H1 (cell line): ENCODE results near the gene MEF2C. TPM values are rescaled to one million over a fixed set of nuclear protein-coding genes. Genes with fewer than 3 reads are reported as not detected.

Experiments used
- CTCF ChIA-PET: fragments of 300-600 bp; sonication (Branson Sonifier 250); formaldehyde crosslinking; loops from one replicate; lab custom pipeline; 2021; ENCODE audit not compliant: partially characterized antibody; lab: Charles Lee
- POLR2A ChIA-PET: fragments of 300-600 bp; sonication (Branson Sonifier 250); formaldehyde crosslinking; loops from one replicate; lab custom pipeline; 2021; ENCODE audit warnings: inconsistent platforms; ENCODE audit not compliant: partially characterized antibody; lab: Charles Lee
- DNase-seq, 2 experiments: peaks; one replicate each; pipeline versions ENCODE4 v3.0.0 to v3.0.0-alpha.2; 2010 to 2022; ENCODE audit warnings: low spot score in 2 of 2, low read depth in 1 of 2, mixed read lengths in 1 of 2
- FAIRE-seq: peaks from 2 replicates; lab custom pipeline; 2011; peaks lifted over from hg19 to GRCh38; lab: Jason Lieb, UNC
- H2AFZ ChIP-seq: 2 replicates; pipeline ENCODE4 v1.8.1; 2012; ENCODE audit warnings: low read length, inconsistent platforms
- H2AK5ac ChIP-seq: 2 replicates; pipeline ENCODE4 v1.6.1; 2013; ENCODE audit warnings: low read depth, low read length
- H2BK120ac ChIP-seq: replicated peaks from 2 replicates; pipeline ENCODE3; 2013; ENCODE audit warnings: low read depth, low read length, inconsistent platforms
- H2BK12ac ChIP-seq: 2 replicates; pipeline ENCODE4 v1.6.1; 2013; ENCODE audit warnings: low read depth, low read length
- H2BK15ac ChIP-seq: 2 replicates; pipeline ENCODE4 v1.6.1; 2013; ENCODE audit warnings: low read length
- H2BK20ac ChIP-seq: 2 replicates; pipeline ENCODE4 v1.6.1; 2013; ENCODE audit warnings: low read length
- H2BK5ac ChIP-seq: 2 replicates; pipeline ENCODE4 v1.6.1; 2013; ENCODE audit warnings: low read depth, low read length
- H3K14ac ChIP-seq: 2 replicates; pipeline ENCODE4 v1.6.1; 2013; ENCODE audit warnings: inconsistent platforms; ENCODE audit not compliant: insufficient read length
- H3K18ac ChIP-seq: 2 replicates; pipeline ENCODE4 v1.6.1; 2013; ENCODE audit warnings: low read length; ENCODE audit errors: extremely low read depth
- H3K23ac ChIP-seq: 2 replicates; pipeline ENCODE4 v1.6.1; 2013; ENCODE audit warnings: inconsistent platforms; ENCODE audit not compliant: insufficient read length
- H3K23me2 ChIP-seq: 2 replicates; pipeline ENCODE4 v1.6.1; 2013; ENCODE audit warnings: low read depth, low read length
- H3K27ac ChIP-seq: 2 replicates; pipeline ENCODE4 v1.6.1; 2011; ENCODE audit warnings: low read depth, low read length, inconsistent platforms
- H3K27me3 ChIP-seq, 4 experiments: replicated peaks in 1 of 4; 1 replicate in 1 of 4; 2 replicates in 3 of 4; pipeline versions ENCODE4 v1.6.1 to v1.8.1; 2011 to 2013; ENCODE audit warnings: low read length in 3 of 4, mild to moderate bottlenecking in 3 of 4, inconsistent platforms in 2 of 4, mixed read lengths in 2 of 4, moderate library complexity in 1 of 4; ENCODE audit not compliant: control insufficient read depth in 3 of 4, insufficient read depth in 3 of 4; ENCODE audit errors: extremely low read depth in 1 of 4
- H3K36me3 ChIP-seq, 4 experiments: 2 replicates each; pipeline versions ENCODE4 v1.6.1 to v1.8.1; 2011 to 2013; ENCODE audit warnings: mild to moderate bottlenecking in 4 of 4, low read length in 3 of 4, moderate library complexity in 2 of 4, control low read depth in 1 of 4, inconsistent platforms in 1 of 4; ENCODE audit not compliant: insufficient read depth in 4 of 4, control insufficient read depth in 2 of 4
- H3K4ac ChIP-seq: replicated peaks from 2 replicates; pipeline ENCODE3; 2013; ENCODE audit warnings: low read length, low read depth, mixed read lengths, inconsistent platforms; ENCODE audit not compliant: insufficient read length
- H3K4me1 ChIP-seq, 4 experiments: replicated peaks in 1 of 4; 1 replicate in 1 of 4; 2 replicates in 3 of 4; pipeline versions ENCODE4 v1.6.1 to v1.8.1; 2011 to 2013; ENCODE audit warnings: low read length in 3 of 4, inconsistent platforms in 2 of 4, mixed read lengths in 1 of 4; ENCODE audit not compliant: insufficient read depth in 4 of 4, control insufficient read depth in 3 of 4
- H3K4me2 ChIP-seq, 2 experiments: 2 replicates each; pipeline versions ENCODE4 v1.6.1 to v1.8.1; 2011 to 2013; ENCODE audit warnings: low read depth in 2 of 2, low read length in 2 of 2, control low read depth in 1 of 2, inconsistent platforms in 1 of 2, mild to moderate bottlenecking in 1 of 2; ENCODE audit not compliant: insufficient read depth in 1 of 2
- H3K4me3 ChIP-seq, 4 experiments: fragments of 200-600, 300-600 bp in 1 of 4; sonication (generic), shearing (Covaris generic), sonication (Bioruptor Twin) in 1 of 4; 2 replicates each; pipeline versions ENCODE4 v1.5.1 to v1.8.1; 2011 to 2016; ENCODE audit warnings: low read length in 4 of 4, low read depth in 3 of 4, control low read depth in 2 of 4, inconsistent platforms in 2 of 4, mild to moderate bottlenecking in 2 of 4, mixed read lengths in 1 of 4, moderate library complexity in 1 of 4; ENCODE audit not compliant: insufficient read depth in 2 of 4; ENCODE audit errors: extremely low read depth in 1 of 4
- H3K56ac ChIP-seq: replicated peaks from 2 replicates; pipeline ENCODE3; 2013; ENCODE audit warnings: low read depth, mild to moderate bottlenecking, mixed read lengths, low read length, inconsistent platforms; ENCODE audit not compliant: insufficient read length
- H3K79me1 ChIP-seq: 2 replicates; pipeline ENCODE4 v1.6.1; 2013; ENCODE audit warnings: low read depth, low read length, control low read depth
- H3K79me2 ChIP-seq, 2 experiments: 2 replicates each; pipeline versions ENCODE4 v1.6.1 to v1.8.1; 2012 to 2013; ENCODE audit warnings: low read length in 2 of 2, mild to moderate bottlenecking in 2 of 2, inconsistent platforms in 1 of 2; ENCODE audit not compliant: insufficient read depth in 2 of 2, control insufficient read depth in 1 of 2
- H3K9ac ChIP-seq, 4 experiments: replicated peaks in 1 of 4; 1 replicate in 1 of 4; 2 replicates in 3 of 4; pipeline versions ENCODE4 v1.6.1 to v1.8.1; 2011 to 2013; ENCODE audit warnings: low read depth in 3 of 4, low read length in 3 of 4, control low read depth in 2 of 4, mild to moderate bottlenecking in 2 of 4, moderate library complexity in 2 of 4, inconsistent platforms in 1 of 4; ENCODE audit errors: extremely low read depth in 1 of 4
- H3K9me3 ChIP-seq, 2 experiments: 2 replicates each; pipeline versions ENCODE4 v1.6.1 to v1.8.1; 2012 to 2013; ENCODE audit warnings: mild to moderate bottlenecking in 2 of 2, moderate library complexity in 2 of 2, control low read depth in 1 of 2, inconsistent platforms in 1 of 2, low read depth in 1 of 2, low read length in 1 of 2, mixed read lengths in 1 of 2; ENCODE audit not compliant: insufficient read depth in 2 of 2
- H4K20me1 ChIP-seq, 2 experiments: replicated peaks in 1 of 2; 2 replicates each; pipeline versions ENCODE3 to v1.8.1; 2011 to 2013; ENCODE audit warnings: inconsistent platforms in 2 of 2, low read length in 2 of 2, mild to moderate bottlenecking in 1 of 2; ENCODE audit not compliant: insufficient read depth in 2 of 2, control insufficient read depth in 1 of 2
- H4K5ac ChIP-seq: 2 replicates; pipeline ENCODE4 v1.6.1; 2013; ENCODE audit warnings: low read length, low read depth, mixed read lengths, inconsistent platforms; ENCODE audit not compliant: insufficient read length
- H4K8ac ChIP-seq: 2 replicates; pipeline ENCODE4 v1.8.0; 2013; ENCODE audit warnings: mild to moderate bottlenecking, moderate library complexity, low read length, inconsistent platforms; ENCODE audit not compliant: insufficient read depth; ENCODE audit errors: extremely low read depth
- H4K91ac ChIP-seq: replicated peaks from 2 replicates; pipeline ENCODE3; 2013; ENCODE audit warnings: low read length, mixed read lengths, inconsistent platforms; ENCODE audit not compliant: insufficient read length
- CTCF ChIP-seq, 3 experiments: IDR thresholded peaks; 1 replicate in 2 of 3; 2 replicates in 1 of 3; pipeline versions ENCODE4 v1.5.1 to v1.6.1; 2011; ENCODE audit warnings: low read length in 3 of 3, mild to moderate bottlenecking in 3 of 3, inconsistent platforms in 2 of 3, low read depth in 1 of 3, moderate library complexity in 1 of 3; ENCODE audit not compliant: insufficient read depth in 1 of 3; ENCODE audit errors: control extremely low read depth in 1 of 3
- EZH2 ChIP-seq: fragments of 200-600 bp; sonication (generic); IDR thresholded peaks from 2 replicates; pipeline ENCODE4 v1.7.1; 2012; ENCODE audit warnings: low read depth, mild to moderate bottlenecking, moderate library complexity, low read length, inconsistent platforms; ENCODE audit not compliant: severe bottlenecking
- RNF2 ChIP-seq: fragments of 200-900, 300-1000 bp; sonication (generic); IDR thresholded peaks from 2 replicates; pipeline ENCODE4 v1.7.1; 2016; ENCODE audit warnings: borderline replicate concordance, low read depth, mild to moderate bottlenecking, antibody characterized with exemption, low read length; ENCODE audit not compliant: poor library complexity, severe bottlenecking; ENCODE audit errors: missing control alignments
- SUZ12 ChIP-seq: fragments of 200-600 bp; sonication (generic); IDR thresholded peaks from 2 replicates; pipeline ENCODE4 v1.6.1; 2012; ENCODE audit warnings: mild to moderate bottlenecking, inconsistent platforms, low read length, moderate library complexity, mixed read lengths
- WGBS, 2 experiments: shearing (Covaris generic) in 1 of 2; methylation state at CpG; one replicate each; pipeline versions ENCODE4 v1.1.6 to v1.1.7; 2013 to 2015; ENCODE audit warnings: low lambda C conversion rate in 2 of 2, mixed read lengths in 2 of 2, inconsistent platforms in 1 of 2, low coverage in 1 of 2, missing lambda C conversion rate in 1 of 2; ENCODE audit not compliant: insufficient replicate concordance in 2 of 2, insufficient coverage in 1 of 2, insufficient read length in 1 of 2; ENCODE audit errors: extremely low coverage in 1 of 2, missing lambda C conversion rate in 1 of 2; 5-methylcytosine and 5-hydroxymethylcytosine counted together
- polyA plus RNA-seq, 7 experiments: library from polyadenylated mRNA; depleted of rRNA in 3 of 7; stranded (reverse) in 5 of 7; unstranded in 2 of 7; fragments of >200 nt in 5 of 7; fragments of 200-250 nt in 2 of 7; gene quantifications; 1 replicate in 5 of 7; 2 replicates in 1 of 7; 4 replicates in 1 of 7; pipeline versions ENCODE4 v1.2.1 to v1.2.3, GENCODE V29; 2011 to 2013; ENCODE audit warnings: missing spikeins in 2 of 7, mixed read lengths in 2 of 7
- total RNA-seq: library from RNA; stranded (reverse); fragmentation: NEBNext Ultra II Directional; extraction: Animal tissue kit (Norgen Biotek cat#: 25700); gene quantifications from 2 replicates; pipeline ENCODE4 v1.2.1, GENCODE V29; 2021

Gene MEF2C
- total and polyA plus RNA-seq, 2 of the 8 experiments (the other 6 are each of a cell fraction or from before 2014, with no cell fraction given): 0.59 to 0.99 TPM

GRCh38 chr5:88695232-88695631 lies 187.8 kb downstream of the MEF2C start:
- Histone ChIP-seq H3K36me3 (no peaks in the 10 kb centered on the region), H2AFZ (no peak overlapping the region), H3K56ac (no peak overlapping the region), H3K9ac (no peak overlapping the region), H2BK5ac (no peak overlapping the region), H3K27ac (no peak overlapping the region), H2BK15ac (no peak overlapping the region), H2AK5ac (no peak overlapping the region), H4K91ac (no peak overlapping the region), H3K4ac (no peak overlapping the region), H3K79me1 (no peaks in the 10 kb centered on the region), H4K20me1 (peaks cover 0 to 10% of the 10 kb centered on the region in 2 experiments), H3K14ac (no peak overlapping the region), H3K4me3 (peak overlapping the region in 3 of 4 experiments; percentile 2 to 45 (median 5); a peak in 5 of 8 replicates), H2BK120ac (no peak overlapping the region), H3K4me2 (peak overlapping the region; percentile 64 to 95), H4K8ac (no peak overlapping the region), H3K23ac (no peak overlapping the region), H3K4me1 (peaks cover 23 to 28% (median 25%) of the 10 kb centered on the region in 4 experiments), H3K79me2 (no peaks in the 10 kb centered on the region), H3K23me2 (peaks cover 5% of the 10 kb centered on the region; the same call in 1 of the 2 replicates), H2BK12ac (peak overlapping the region; percentile 29), H2BK20ac (peak overlapping the region; percentile 83; the same call in 1 of the 2 replicates), H3K27me3 (peaks cover 50 to 59% (median 55%) of the 10 kb centered on the region in 4 experiments), H3K9me3 (no peaks in the 10 kb centered on the region; a peak in 1 of 4 replicates), H3K18ac (peak overlapping the region; percentile 4; the same call in 1 of the 2 replicates), H4K5ac (no peak overlapping the region)
- DNase-seq (no peak), FAIRE-seq (peak; percentile 45)
- 9% methylated on average over 17 of the region's 19 CpGs; no CpG with 5 or more reads in 1 of the 2 experiments for WGBS, 2 experiments
- peak; percentile 78 for TF ChIP-seq EZH2
- TF ChIP-seq CTCF (IDR thresholded peaks at IDR 0.05; ENCODE audit: control extremely low read depth in 1 of 3, insufficient read depth in 1 of 3, low read depth in 1 of 3, low read length in 3 of 3): no peak
- peak; percentile 84 for TF ChIP-seq SUZ12
- peak; percentile 72 for TF ChIP-seq RNF2
- CTCF ChIA-PET: interaction anchor here (0.6 to 4.2 kb wide), 8 partner anchors 8 to 914 kb away, joined by 3 to 25 read pairs (median 3); no protein-coding TSS in a partner anchor
- POLR2A ChIA-PET: interaction anchor here (0.7 kb wide), 1 partner anchor 14 kb away, joined by 3 read pairs; no protein-coding TSS in a partner anchor
